PC-9 (cell line): ENCODE measurements around the gene PRR20C. TPM values are rescaled to one million over a fixed set of nuclear protein-coding genes. Genes with fewer than 3 reads are reported as not detected.
"Not testable (repeated sequence)": the region's sequence is repeated elsewhere in the genome, so short reads cannot be mapped to it uniquely, and the experiment has no call there.

Experiments used
- BruUV-seq: library from RNA; stranded (reverse); fragments of 400-500 nt; replicated peaks from 2 replicates; lab custom pipeline; 2021; lab: Mats Ljungman, UMichigan
- CTCF ChIA-PET: fragments of 300-600 bp; sonication (Branson Sonifier 250); formaldehyde crosslinking; loops from one replicate; lab custom pipeline; 2022; ENCODE audit warnings: antibody characterized with exemption; lab: Charles Lee
- POLR2A ChIA-PET: fragments of 300-600 bp; sonication (Branson Sonifier 250); formaldehyde crosslinking; loops from one replicate; lab custom pipeline; 2022; ENCODE audit warnings: antibody characterized with exemption; ENCODE audit not compliant: unreplicated experiment; lab: Charles Lee
- DNase-seq, 2 experiments: peaks; one replicate each; pipeline versions ENCODE4 v3.0.0 to v3.0.0-alpha.2; 2015 to 2022; ENCODE audit warnings: mixed read lengths in 1 of 2
- H2AFZ ChIP-seq: fragments of 200-600 bp; sonication (generic); 2 replicates; pipeline ENCODE4 v1.8.1; 2017; ENCODE audit warnings: antibody characterized with exemption
- H3F3A ChIP-seq: fragments of 200-600 bp; sonication (generic); 2 replicates; pipeline ENCODE4 v1.8.1; 2017; ENCODE audit warnings: antibody characterized with exemption, mild to moderate bottlenecking, low read depth; ENCODE audit not compliant: insufficient read depth
- H3K27ac ChIP-seq: fragments of 200-600 bp; sonication (generic); 2 replicates; pipeline ENCODE4 v1.6.1; 2016; ENCODE audit warnings: mixed run types
- H3K27me3 ChIP-seq: fragments of 200-600 bp; sonication (generic); 2 replicates; pipeline ENCODE4 v1.6.1; 2016; ENCODE audit warnings: low read depth, mixed run types; ENCODE audit not compliant: insufficient read depth
- H3K36me3 ChIP-seq: fragments of 200-600 bp; sonication (generic); 2 replicates; pipeline ENCODE4 v1.6.1; 2016; ENCODE audit warnings: low read depth, mixed run types
- H3K4me1 ChIP-seq: fragments of 200-600 bp; sonication (generic); replicated peaks from 2 replicates; pipeline ENCODE4 v1.6.1; 2016; ENCODE audit warnings: mixed run types; ENCODE audit not compliant: insufficient read depth
- H3K4me2 ChIP-seq: fragments of 200-600 bp; sonication (generic); 2 replicates; pipeline ENCODE4 v1.6.1; 2017; ENCODE audit warnings: mixed run types
- H3K4me3 ChIP-seq: fragments of 200-600 bp; sonication (generic); 2 replicates; pipeline ENCODE4 v1.6.1; 2016; ENCODE audit warnings: mixed run types
- H3K79me2 ChIP-seq: fragments of 200-600 bp; sonication (generic); 2 replicates; pipeline ENCODE4 v1.6.1; 2017; ENCODE audit warnings: low read depth, mixed run types
- H3K9me2 ChIP-seq: fragments of 200-600 bp; sonication (generic); 2 replicates; pipeline ENCODE4 v1.8.1; 2017; ENCODE audit warnings: mild to moderate bottlenecking; ENCODE audit not compliant: insufficient read depth
- H3K9me3 ChIP-seq: fragments of 200-600 bp; sonication (generic); 2 replicates; pipeline ENCODE4 v1.8.1; 2016; ENCODE audit warnings: low read depth; ENCODE audit not compliant: insufficient read depth
- H4K20me1 ChIP-seq: fragments of 200-600 bp; sonication (generic); 2 replicates; pipeline ENCODE4 v1.8.1; 2017; ENCODE audit not compliant: insufficient read depth
- CTCF ChIP-seq: fragments of 200-600 bp; sonication (generic); conservative IDR thresholded peaks from 2 replicates; pipeline ENCODE4 v1.6.1; 2017; ENCODE audit warnings: mixed run types, antibody characterized with exemption, mild to moderate bottlenecking, moderate library complexity
- EZH2 ChIP-seq: fragments of 200-600 bp; sonication (generic); IDR thresholded peaks from 2 replicates; pipeline ENCODE4 v1.8.0; 2017; ENCODE audit warnings: antibody characterized with exemption, low read depth
- intact Hi-C: fragments of 100-400 bp; cut with micrococcal nuclease; formaldehyde crosslinking; loops from one replicate; pipeline ENCODE4 v1.10.0; 2022; ENCODE audit not compliant: unreplicated experiment
- total RNA-seq: library from RNA; stranded (reverse); gene quantifications from 2 replicates; pipeline ENCODE4 v1.2.3, GENCODE V29; 2021

Gene PRR20C
- total RNA-seq, 1 experiment from 2014 or later, result not detected

DNA sequence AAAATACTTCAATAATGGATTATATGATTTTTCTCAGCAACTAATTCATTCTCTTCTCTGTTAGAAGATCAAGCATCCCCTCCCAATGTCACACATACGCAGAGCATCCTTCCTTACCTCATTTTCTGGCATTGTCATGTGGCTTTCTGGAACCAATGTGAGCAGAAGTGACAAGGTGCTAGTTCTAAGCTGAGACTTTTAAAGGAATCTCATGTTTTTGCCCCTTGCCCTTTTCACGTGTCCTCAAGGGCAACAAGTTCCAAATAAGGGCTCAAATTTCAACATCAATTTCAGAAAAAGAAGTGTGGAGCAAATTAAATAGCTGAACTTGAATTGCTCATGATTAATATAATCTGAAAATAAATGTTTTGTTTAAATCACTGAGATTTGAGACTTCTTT, 17.8 kb upstream of the PRR20C start:
- no peak for TF ChIP-seq EZH2
- TF ChIP-seq CTCF, result no peak
- no peaks in the 10 kb centered on the region for H4K20me1 ChIP-seq
- no peaks in the 10 kb centered on the region; the same call in 1 of the 2 replicates for H3K9me2 ChIP-seq
- no peak overlapping the region for H3K27ac ChIP-seq
- BruUV-seq, result no TSS peak
- no peak for DNase-seq
- no peaks in the 10 kb centered on the region for H3K36me3 ChIP-seq
- CTCF ChIA-PET, result no interaction called here
- H2AFZ ChIP-seq, result no peak overlapping the region
- no peak overlapping the region for H3K4me3 ChIP-seq
- intact Hi-C loops, result no loop called here
- H3K9me3 ChIP-seq, result no peaks in the 10 kb centered on the region
- H3K79me2 ChIP-seq, result no peaks in the 10 kb centered on the region
- no peak overlapping the region for H3K4me2 ChIP-seq
- POLR2A ChIA-PET, result no interaction called here
- H3K27me3 ChIP-seq, result no peaks in the 10 kb centered on the region
- no peaks in the 10 kb centered on the region for H3F3A ChIP-seq
- no peaks in the 10 kb centered on the region for H3K4me1 ChIP-seq

GRCh38 chr13:57137585-57137984, 16.3 kb upstream of the PRR20C start:
- CTCF ChIA-PET, result no interaction called here

GRCh38 chr13:57138988-57139387, 14.9 kb upstream of the PRR20C start:
- no peak for DNase-seq
- Histone ChIP-seq H3K4me1 (no peaks in the 10 kb centered on the region), H3K27me3 (no peaks in the 10 kb centered on the region), H3K4me2 (no peak overlapping the region), H3K9me2 (no peaks in the 10 kb centered on the region), H4K20me1 (no peaks in the 10 kb centered on the region), H2AFZ (no peak overlapping the region), H3F3A (no peaks in the 10 kb centered on the region), H3K79me2 (no peaks in the 10 kb centered on the region), H3K27ac (no peak overlapping the region), H3K4me3 (no peak overlapping the region), H3K9me3 (no peaks in the 10 kb centered on the region), H3K36me3 (no peaks in the 10 kb centered on the region)
- BruUV-seq, result no TSS peak
- POLR2A ChIA-PET, result no interaction called here
- TF ChIP-seq EZH2 (no peak), CTCF (no peak)
- CTCF ChIA-PET, result no interaction called here
- intact Hi-C loops, result no loop called here

More at GRCh38 chr13:57137585-57137984, 16.3 kb upstream of the PRR20C start:
- no peak overlapping the region for H3K4me2 ChIP-seq
- no peaks in the 10 kb centered on the region for H3K79me2 ChIP-seq
- no peak overlapping the region for H2AFZ ChIP-seq
- no peaks in the 10 kb centered on the region for H4K20me1 ChIP-seq
- H3K27me3 ChIP-seq, result no peaks in the 10 kb centered on the region
- TF ChIP-seq CTCF (no peak), EZH2 (no peak)
- no peaks in the 10 kb centered on the region for H3K4me1 ChIP-seq
- no peaks in the 10 kb centered on the region for H3F3A ChIP-seq
- no peaks in the 10 kb centered on the region for H3K9me3 ChIP-seq
- H3K9me2 ChIP-seq, result no peaks in the 10 kb centered on the region
- intact Hi-C loops, result no loop called here
- no TSS peak for BruUV-seq
- H3K36me3 ChIP-seq, result no peaks in the 10 kb centered on the region
- POLR2A ChIA-PET, result no interaction called here
- H3K27ac ChIP-seq, result no peak overlapping the region
- H3K4me3 ChIP-seq, result no peak overlapping the region
- no peak for DNase-seq

DNA sequence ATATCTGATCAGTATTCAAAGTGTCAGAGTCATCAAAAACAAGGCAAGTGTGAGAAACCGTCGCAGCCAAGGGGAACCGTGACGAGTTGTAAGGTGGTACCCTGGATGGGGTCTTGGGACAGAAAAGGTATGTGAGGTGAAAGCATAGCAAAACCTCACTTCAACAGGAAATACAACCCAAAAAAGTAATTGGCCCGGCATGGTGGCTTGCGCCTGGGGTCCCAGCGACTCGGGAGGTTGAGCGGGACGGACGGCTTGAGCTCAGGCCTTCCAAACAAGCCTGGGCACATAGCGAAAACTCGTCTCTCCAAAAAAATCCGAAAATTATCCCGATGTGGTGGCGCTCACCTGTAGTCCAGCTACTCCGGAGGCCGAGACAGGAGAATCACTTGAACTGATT, 14.1 kb upstream of the PRR20C start:
- H3K4me2 ChIP-seq, POLR2A ChIA-PET, BruUV-seq, H4K20me1 ChIP-seq, H3K36me3 ChIP-seq, H2AFZ ChIP-seq, H3K79me2 ChIP-seq, intact Hi-C loops, H3K4me1 ChIP-seq, H3K9me2 ChIP-seq, H3K27me3 ChIP-seq, H3K27ac ChIP-seq, CTCF ChIA-PET, H3F3A ChIP-seq, H3K4me3 ChIP-seq, DNase-seq, H3K9me3 ChIP-seq: not testable (repeated sequence)

DNA sequence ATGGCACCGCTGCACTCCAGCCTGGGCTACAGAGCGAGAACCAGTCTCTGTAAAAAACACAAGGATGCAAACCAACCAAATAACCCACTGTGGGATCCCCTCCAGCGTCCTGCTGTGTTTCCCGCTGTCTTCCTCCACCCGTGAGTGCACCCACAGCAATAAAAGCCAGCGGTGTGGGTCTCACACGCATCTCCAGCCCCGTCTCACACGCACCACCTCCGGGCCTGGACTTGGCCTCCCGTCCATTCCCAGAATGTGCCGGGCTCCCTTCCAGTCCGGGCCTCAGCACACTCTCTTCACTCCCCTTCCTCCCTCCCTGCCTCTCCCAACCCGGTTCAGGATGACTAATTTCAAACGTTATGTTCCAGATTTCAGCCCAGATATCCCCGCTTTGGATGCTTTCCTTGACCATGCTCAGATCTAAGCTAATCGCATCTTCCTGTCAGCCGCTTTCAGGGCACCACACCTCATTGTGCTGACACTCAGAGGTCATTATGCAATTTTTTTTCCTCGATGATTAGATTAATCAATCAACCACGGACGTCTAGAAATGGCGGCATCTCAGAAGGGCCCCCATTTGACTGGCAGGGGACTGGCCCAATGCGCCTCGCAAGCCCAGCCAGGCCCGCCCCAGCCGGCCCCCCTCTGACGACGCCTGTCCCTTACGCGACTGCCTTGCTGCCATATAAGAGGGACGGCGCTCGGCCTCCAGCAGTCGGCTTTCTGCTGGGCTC, 13.5 kb upstream of the PRR20C start, which contains the start of gene PRR20A:
PRR20A (plus strand) TSS at position 684 of the 734 bp plus-strand sequence. CDS start 387 bp downstream, outside the sequence.
- DNase-seq, H3K36me3 ChIP-seq, H3K27ac ChIP-seq, H3K79me2 ChIP-seq, H3F3A ChIP-seq, H4K20me1 ChIP-seq, intact Hi-C loops, H2AFZ ChIP-seq, CTCF ChIA-PET, H3K4me3 ChIP-seq, H3K4me2 ChIP-seq, H3K9me2 ChIP-seq, BruUV-seq, H3K9me3 ChIP-seq, H3K4me1 ChIP-seq, H3K27me3 ChIP-seq, POLR2A ChIA-PET: not testable (repeated sequence)
